Skeletal muscle cell (primary cell): ENCODE data around the gene CACNA2D3.
"Not testable (repeated sequence)": the region's sequence is repeated elsewhere in the genome, so short reads cannot be mapped to it uniquely, and the experiment has no call there.

ENCODE experiments used
- DNase-seq: peaks from one replicate; pipeline ENCODE4 v3.0.0-alpha.2; 2010; ENCODE audit warnings: low read depth
- H3K4me3 ChIP-seq: 2 replicates; pipeline ENCODE4 v1.5.1; 2011; ENCODE audit warnings: low read depth, mild to moderate bottlenecking, control low read depth, low read length, moderate library complexity

The CACNA2D3 gene

DNA sequence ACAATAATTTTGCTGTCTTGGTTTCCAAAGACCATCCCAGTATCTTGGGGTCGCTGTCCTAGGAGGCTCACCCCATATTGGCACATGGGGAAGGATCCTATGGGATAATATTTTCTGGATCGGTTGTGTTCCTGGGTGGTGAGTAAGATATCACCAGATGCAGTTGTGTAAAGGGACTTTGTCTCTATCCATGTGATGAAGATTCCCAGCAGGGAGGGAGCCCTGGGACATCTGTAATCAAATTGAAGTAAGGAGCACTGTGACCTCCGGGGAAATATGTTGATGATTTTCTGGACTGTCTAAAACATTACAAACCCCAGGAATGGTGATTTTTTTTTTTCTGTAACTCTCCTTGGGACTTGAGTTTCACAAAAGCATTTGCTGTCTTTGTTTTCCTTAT, 841.7 kb downstream of the CACNA2D3 start:
- DNase-seq: no peak
- H3K4me3 ChIP-seq: no peak overlapping the region

DNA sequence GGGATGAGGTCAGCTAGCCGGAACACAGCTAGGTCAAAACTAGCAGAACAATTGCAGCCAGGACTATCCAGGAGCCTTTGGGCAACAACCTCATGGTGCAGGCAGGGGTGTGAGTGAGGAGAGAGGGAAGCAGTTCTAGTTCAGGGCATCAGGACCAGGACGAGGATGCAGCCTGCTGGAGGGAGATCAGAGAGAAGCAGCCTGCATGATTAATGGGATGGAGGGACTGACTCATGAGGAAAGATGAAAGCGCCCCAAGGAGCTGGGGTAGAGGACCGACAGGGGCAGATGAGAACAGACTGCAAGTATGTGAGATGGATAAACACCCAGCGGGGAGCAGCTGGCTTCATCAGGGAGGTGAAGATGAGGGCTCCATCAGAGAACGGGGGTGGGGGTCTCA, 843.4 kb downstream of the CACNA2D3 start:
- no peak overlapping the region for H3K4me3 ChIP-seq
- peak; percentile 60 for DNase-seq

DNA sequence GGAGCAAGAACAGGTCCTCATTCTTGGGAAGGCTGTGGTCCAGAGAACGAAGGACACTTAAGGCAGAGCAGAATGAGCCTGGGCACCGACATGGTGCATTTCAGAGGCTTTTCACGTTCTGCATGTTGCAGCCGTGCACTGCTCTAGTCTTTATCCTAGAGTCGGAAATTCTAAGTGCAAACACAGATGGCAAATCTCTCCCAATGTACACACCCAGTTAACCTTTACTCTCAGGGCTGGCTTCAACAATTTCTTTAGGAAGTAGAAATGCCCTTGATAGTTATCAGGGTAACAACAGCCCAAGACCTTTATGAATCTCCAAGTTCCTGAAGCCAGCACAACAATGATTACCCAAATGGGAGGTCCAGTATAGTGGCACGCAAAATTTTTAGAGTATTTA, 844.6 kb downstream of the CACNA2D3 start:
- DNase-seq: no peak

DNA sequence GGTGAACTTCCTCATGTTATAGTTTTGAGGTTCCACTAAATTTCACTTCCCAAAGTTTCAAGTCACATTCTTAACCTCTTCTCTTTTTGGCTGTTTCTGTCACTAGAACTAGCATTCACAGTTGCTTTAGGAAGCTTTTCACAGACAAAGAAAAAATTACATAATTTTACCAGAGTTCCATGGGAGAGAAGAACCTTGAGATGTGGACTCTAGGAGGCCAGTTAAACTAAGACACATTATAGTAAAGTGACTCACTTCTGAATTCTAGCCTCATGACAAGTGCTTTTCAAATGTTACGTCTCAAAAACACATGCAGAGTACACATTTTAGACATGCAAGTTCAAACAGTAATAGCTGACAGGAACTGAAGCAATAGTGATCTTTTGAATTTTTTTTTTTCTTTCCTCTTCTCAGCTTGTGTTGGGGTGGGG, 845.4 kb downstream of the CACNA2D3 start:
- H3K4me3 ChIP-seq: no peak overlapping the region
- peak; percentile 60 for DNase-seq

More for the DNA sequence above, 844.6 kb downstream of the CACNA2D3 start:
- H3K4me3 ChIP-seq: no peak overlapping the region

DNA sequence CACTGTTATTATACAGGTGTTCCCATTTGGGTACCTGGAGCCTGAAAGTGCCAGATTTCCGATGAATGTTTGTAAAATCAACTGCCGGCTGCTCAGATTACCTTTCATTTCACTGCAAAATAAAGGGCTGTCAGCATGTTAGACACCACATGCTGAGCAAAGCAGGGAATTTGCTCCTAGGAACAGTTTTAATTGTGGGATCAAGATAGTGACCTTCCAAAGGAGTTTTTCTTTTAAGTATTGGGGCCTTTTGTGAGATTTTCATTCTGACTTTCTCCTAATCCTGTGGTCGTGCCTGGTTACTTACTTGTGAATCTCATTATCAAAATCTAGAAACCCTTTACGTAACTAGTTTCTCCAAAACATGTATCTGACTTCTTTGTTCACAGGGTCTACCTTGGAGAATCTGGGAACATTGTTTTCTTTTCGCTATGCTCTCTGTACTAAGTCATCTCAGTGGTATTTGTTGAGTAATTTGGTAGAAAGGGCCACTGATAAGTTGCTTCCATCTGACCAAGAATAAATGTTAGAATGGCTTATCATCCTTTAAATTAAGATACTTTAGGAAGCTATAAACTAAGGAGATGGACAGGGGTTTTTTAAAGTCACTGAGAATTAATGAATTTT, 846.3 kb downstream of the CACNA2D3 start:
- H3K4me3 ChIP-seq: no peak overlapping the region
- DNase-seq: peak; percentile 60

DNA sequence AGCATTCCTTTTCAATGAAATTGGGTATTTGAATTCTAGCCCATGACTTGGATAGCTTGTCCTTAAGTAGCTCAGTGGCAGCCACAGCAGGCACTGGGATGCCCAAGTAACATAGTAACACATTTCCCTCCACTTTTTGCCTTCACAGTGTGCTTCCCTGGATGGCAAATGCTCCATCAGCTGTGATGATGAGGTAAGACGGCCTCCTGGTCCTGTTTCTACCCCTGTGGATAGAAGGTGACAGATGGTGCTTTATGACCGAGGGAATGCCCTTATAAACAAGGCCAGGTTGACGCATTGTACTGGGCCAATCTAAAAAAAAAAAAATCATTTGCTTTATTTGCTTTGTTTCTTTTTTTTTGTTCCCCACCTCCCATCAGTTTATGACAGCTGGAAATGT, 847.3 kb downstream of the CACNA2D3 start:
- no peak for DNase-seq

DNA sequence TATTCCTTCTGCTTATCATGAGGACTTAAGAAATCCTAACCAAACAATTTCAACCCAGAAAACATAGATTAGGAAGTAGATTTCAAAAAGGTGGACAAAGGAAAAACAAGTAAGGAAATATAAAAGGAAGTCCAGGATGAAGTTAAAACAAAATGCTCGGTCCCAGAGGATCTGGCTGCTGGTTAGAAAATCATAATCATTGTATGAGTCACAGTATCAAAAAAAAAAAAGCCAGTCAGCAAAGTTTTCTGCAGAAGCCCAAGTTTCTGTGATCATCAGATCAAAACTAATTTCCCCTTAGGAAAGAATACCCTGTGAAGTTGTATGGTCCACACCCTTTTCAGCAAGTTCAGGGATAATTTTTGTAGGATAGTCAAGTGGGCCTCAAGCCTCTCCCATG, 848.5 kb downstream of the CACNA2D3 start:
- DNase-seq: no peak
- no peak overlapping the region for H3K4me3 ChIP-seq

More for the DNA sequence above, 847.3 kb downstream of the CACNA2D3 start:
- H3K4me3 ChIP-seq: no peak overlapping the region

DNA sequence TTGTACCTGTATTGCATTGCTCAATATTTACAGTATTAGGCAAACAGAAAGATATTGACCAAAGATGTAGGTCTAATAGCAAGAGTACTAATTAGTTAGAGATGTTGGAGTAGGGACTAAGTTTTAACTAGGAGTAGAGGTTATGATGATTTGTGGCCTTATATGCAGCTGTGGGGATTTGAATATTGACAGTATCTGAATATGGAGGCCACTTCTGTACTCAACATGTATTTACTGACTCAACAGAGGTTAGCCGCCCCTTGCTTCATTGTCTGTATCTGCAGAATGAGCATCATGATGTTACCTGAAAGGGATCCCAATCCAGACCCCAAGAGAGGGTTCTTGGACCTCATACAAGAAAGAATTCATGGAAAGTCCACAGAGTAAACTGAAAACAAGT, 855.1 kb downstream of the CACNA2D3 start:
- H3K4me3 ChIP-seq: no peak overlapping the region
- DNase-seq: no peak

DNA sequence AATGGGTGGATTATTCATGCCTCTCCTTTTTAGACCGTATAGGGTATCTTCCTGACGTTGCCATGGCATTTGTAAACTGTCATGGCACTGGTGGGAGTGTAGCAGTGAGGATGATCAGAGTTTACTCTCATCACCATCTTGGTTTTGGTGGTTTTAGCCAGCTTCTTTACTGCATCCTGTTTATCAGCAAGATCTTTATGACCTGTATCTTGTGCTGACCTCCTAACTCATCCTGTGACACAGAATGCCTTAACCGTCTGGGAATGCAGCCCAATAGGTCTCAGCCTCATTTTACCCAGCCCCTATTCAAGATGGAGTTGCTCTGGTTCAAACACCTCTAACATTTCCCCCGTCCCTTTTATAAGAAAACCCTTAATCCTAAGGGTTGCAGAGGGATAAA, 855.6 kb downstream of the CACNA2D3 start:
- not testable (repeated sequence) for H3K4me3 ChIP-seq, DNase-seq

DNA sequence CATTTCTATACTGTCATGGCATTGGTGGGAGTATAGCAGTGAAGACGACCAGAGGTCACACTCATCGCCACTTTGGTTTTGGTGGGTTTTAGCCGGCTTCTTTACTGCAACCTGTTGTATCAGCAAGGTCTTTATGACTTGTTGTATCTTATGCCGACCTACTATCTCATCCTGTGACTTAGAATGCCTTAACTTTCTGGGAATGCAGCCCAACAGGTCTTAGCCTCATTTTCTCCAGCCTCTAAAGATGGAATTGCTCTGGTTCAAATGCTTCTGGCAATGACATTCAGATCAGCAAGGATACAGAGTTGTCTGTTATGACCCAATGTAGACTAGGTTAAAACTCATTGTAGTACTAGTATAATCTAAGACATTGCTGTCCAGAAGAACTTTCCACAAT, 860.5 kb downstream of the CACNA2D3 start:
- DNase-seq: no peak
- no peak overlapping the region for H3K4me3 ChIP-seq

DNA sequence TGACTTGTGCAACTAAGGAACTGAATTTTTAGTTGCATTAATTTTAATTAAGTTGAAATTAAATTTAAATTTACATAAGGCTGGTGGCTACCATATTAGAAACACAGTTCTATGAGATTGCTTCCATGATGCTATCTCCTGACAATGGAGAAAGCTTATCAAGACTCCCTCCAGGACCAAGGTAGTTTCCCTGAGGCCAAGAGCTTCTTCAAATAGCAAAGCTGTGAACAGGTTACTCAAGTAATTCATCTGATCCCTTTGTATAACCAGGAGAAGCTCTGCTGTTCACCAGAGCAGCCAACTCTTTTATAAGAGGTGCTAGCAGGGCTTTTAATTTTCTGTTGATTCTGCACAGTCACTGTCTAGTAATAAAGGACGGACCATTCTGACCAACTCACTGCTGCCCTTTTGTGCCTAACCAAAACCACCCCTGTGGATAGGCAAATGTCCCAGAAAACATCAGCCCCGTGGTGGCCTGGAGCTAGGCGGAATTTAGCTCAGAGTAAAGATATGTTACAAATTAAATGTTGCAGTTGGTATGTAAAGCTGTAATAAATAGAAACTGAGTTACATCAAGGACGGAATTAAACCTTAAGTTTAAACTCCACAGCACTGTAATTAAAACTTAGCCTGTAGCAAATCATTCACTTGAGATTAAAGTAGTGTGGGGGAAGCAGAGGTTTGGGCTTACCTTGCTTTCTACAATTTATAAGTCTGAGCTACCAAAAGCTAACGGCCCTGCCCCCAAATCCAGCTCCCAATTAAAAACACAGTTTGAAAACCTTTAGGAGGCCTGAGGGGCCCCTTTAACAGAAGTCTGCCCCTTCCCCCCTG, 861.1 kb downstream of the CACNA2D3 start:
- DNase-seq: no peak
- no peak overlapping the region for H3K4me3 ChIP-seq

DNA sequence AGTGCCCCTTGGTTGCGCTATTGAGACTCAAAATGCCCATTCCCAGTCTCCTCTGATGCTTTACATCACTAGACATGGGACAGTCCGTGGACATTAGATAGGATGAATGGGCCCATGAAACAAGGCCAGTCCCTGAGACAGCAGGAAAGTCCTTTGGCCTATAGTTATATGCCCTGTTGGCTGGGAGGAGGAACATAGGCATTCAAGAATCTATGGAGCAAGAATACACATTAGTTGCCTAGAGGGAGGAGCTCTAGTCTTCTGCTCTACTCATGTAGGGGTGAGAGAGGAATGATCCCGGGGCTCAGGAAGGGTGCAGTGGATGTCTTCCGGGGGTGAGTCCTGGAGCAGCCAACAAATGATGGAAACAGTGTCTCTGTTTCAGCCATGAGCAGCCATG, 863.5 kb downstream of the CACNA2D3 start:
- no peak overlapping the region for H3K4me3 ChIP-seq
- no peak for DNase-seq

DNA sequence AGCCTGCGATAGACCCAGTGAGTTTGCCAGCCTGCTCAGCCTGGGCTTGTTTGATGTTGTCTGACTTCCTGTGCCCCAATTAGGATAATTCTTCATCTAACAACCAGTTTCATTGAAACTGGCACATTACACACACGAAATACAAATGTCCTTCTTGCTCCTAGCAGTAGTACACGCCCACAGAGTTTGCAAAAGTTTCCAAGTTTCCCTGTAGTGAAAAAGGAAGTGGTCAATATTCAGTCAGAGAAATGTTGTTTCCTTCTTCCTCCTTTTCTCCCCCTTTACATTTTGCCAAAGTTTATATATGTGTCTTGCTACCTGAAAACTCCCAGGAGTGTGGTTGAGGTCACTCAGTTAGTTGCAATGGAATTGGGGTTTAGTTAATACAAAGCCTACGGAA, 863.9 kb downstream of the CACNA2D3 start:
- no peak for DNase-seq

DNA sequence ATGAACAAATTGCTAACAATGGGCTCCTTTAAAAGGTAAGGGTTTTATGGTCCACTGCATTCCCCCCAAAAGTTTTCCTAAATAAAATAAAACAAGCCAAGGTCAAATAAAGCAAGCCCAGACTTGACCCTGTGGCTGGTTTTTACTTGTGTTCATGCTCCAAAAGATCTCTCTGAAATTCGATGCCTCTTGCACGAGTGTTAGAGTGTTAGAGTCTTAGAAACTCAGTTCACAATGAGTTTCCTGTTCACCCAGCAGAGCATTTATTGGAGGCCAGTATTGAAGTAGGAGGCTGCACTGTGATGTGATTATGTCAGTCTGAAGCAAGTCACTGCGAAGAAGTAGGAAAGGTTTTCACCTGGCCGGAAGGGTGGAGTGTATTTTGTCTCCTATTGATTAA, 865.4 kb downstream of the CACNA2D3 start:
- H3K4me3 ChIP-seq: no peak overlapping the region
- DNase-seq: no peak

More for the DNA sequence above, 863.9 kb downstream of the CACNA2D3 start:
- H3K4me3 ChIP-seq: no peak overlapping the region

DNA sequence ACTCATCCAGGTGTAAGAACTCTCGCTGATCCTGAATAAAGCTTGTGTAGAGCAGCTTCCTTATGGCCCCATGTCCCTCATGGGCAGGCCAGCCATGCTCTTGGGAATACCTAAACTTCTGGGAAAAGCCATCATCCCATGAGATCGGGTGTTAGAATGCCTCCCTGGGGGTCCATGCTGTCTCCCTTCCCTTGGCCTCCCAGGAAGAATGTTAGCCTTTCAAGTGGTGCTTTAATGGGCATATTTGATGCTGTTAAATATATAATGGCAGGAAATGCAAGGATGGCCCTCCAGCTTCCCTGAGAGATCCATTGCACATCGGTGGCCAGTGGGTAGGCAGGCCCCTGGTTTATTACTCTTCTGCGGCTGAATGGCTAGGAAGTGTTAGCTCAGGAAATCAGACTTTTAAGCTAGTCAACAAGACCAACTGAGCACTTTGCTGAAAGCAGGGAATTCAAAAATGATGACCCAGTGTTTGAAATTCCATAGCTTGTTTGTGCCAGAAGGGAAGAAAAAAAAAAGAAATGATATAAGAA, 866.0 kb downstream of the CACNA2D3 start:
- H3K4me3 ChIP-seq: no peak overlapping the region
- peak; percentile 92 for DNase-seq

DNA sequence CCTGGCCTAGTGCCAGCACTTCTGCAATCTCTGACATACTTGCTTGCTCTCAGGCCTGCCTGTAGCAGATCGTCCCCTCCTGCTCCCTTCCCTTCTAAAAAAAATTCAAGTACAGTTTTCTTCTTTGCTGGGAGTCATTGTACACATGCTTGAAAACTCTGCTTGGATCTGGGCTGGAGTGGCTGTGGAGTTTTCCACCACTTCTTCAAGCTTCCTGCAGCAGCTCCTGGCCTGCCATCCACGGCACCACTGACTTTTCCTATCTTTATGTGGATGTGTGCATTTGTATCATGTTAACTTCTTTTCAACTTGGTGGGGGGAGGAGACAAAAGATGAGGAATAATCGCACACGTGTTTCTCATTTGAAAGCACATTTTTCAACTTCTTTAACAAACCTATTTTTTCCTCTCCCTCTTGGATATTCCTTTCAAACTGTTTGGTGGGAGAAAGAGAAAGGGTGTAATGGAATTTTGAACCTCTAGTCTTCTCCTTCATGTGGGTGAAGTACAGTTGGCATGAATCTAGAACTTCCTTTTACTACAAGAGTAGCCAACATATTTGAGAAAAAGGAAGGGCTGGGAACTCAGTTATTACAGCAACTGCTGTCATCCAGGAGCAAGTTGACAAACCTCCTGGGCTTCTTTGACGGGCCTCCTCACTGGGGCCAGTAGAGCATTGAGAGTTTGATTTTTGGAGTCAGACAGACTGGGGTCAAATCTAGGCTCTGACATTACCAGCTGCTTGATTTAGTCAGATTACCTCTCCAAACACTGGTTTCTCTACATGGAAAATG, 866.7 kb downstream of the CACNA2D3 start:
- H3K4me3 ChIP-seq: no peak overlapping the region
- no peak for DNase-seq

DNA sequence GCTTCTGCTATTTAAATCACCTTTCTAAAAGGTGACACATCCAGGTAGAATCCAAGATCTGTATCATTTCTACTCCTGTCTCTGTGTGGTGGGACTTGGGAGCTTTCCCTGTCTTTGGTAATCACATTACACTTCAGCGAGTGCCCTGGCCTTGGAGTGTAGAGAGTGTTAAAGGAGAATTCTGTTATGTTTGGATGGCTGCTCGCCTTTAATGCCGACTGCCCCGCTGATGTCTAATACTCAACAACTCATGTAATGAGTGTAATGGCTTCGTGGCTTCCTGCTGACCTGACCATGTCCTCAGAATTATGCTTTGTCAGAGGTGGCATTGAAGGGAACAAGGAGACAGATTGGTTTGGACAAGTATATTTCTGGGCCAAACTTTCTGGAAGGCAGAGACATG, 871.8 kb downstream of the CACNA2D3 start:
- no peak for DNase-seq
- no peak overlapping the region for H3K4me3 ChIP-seq

DNA sequence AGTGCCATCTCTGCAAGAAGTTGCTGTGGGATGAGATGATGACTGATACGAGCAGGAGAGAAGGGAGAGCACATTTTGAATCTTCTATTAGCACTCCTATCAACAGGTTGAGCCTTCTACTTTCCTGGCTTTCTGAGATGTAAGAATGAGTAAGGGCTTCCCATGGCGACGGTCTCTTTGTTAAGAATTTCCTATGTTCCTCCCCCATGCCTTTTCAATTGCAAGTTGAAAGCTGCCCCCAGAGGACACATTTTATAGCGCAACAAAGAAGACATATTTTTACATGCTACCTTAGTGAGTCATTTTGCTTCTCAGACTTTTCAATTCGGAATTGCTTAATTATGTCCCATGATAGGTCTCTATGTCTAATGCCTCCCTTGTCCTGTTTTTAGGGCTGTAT, 876.8 kb downstream of the CACNA2D3 start:
- no peak overlapping the region for H3K4me3 ChIP-seq
- peak; percentile 89 for DNase-seq

DNA sequence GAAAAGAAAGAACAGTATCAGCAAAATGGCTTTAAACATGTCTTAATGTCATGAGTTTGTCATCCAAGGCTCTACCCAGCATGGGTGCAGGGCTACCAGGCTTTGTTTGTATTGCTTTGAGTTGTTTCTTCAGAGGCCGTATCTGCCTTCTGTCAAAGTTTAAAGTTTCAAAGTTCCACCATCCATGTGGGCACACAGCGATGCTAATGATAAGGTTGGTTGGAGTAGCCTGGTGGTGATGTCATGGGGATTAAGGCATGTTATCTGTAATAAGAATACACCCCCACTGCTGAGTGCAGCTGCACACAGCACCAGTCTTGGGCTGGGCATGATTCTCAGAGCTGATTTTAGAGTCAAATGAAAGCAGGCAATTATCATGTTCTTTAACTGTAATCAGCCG, 877.5 kb downstream of the CACNA2D3 start:
- H3K4me3 ChIP-seq: no peak overlapping the region
- DNase-seq: no peak

DNA sequence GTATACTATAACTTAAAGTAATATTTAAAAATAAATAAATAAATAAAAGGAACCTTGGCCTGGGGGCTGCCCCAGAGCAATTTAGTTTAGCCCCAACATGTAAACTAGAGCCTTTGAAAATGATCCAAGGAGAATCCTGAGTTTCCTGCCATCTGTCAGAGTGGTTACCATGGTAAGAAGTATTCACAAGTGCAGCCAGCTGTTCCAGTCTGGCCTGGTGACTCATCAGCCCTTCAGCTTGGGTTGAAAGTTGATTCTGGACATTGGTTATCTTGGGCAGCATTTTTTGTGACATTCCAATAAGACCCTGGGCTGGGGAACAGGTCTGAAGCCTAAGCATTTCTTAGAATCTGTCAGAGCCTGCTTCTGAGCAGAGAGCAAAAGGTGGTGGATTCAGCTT, 878.2 kb downstream of the CACNA2D3 start:
- DNase-seq: peak; percentile 71
- H3K4me3 ChIP-seq: no peak overlapping the region
